K562 (cell line): ENCODE measurements around the gene GPR107. TPM values are rescaled to one million over a fixed set of nuclear protein-coding genes. Genes with fewer than 3 reads are reported as not detected.

ENCODE experiments used
- ATAC-seq: fragments of 200-7000 bp; cut with Tn5 transposase; 3 replicates; pipeline ENCODE4 v1.9.1; 2020; ENCODE audit warnings: moderate library complexity
- BruUV-seq: library from RNA; stranded (reverse); fragments of 400-500 nt; replicated peaks from 2 replicates; lab custom pipeline; 2021; lab: Mats Ljungman, UMichigan
- CTCF ChIA-PET: fragments of 300-600 bp; formaldehyde crosslinking; extraction: SDS; loops from one replicate; lab custom pipeline; 2021; ENCODE audit warnings: low intra/inter-chr PET ratio; lab: Yijun Ruan, JAX
- POLR2A ChIA-PET: fragments of 300-600, 350-650 bp; sonication (Branson Sonifier 250); formaldehyde crosslinking; extraction: SDS; loops from one replicate; lab custom pipeline; 2021; ENCODE audit warnings: antibody characterized with exemption, inconsistent platforms; lab: Yijun Ruan, JAX
- DNase-seq, 4 experiments: peaks; one replicate each; pipeline versions ENCODE4 v3.0.0 to v3.0.0-alpha.2; 2011 to 2018; ENCODE audit warnings: low spot score in 3 of 4, mixed read lengths in 3 of 4; ENCODE audit errors: extremely low read depth in 1 of 4
- FAIRE-seq: peaks from 2 replicates; lab custom pipeline; 2011; peaks lifted over from hg19 to GRCh38; lab: Jason Lieb, UNC
- H2AFZ ChIP-seq: 2 replicates; pipeline ENCODE4 v1.6.0; 2011; ENCODE audit warnings: low read depth, low read length, control low read depth, inconsistent platforms
- H3K27ac ChIP-seq: fragments of 200-600 bp; 3 replicates; pipeline ENCODE4 v1.8.0; 2011; ENCODE audit warnings: low read depth, mild to moderate bottlenecking, control low read depth, inconsistent platforms, low read length, moderate library complexity, mixed read lengths; ENCODE audit errors: extremely low read depth
- H3K27me3 ChIP-seq, 2 experiments: fragments of 300-600 bp in 1 of 2; 2 replicates in 1 of 2; 3 replicates in 1 of 2; pipeline versions ENCODE4 v1.6.0 to v1.8.0; 2011; ENCODE audit warnings: inconsistent platforms in 2 of 2, low read length in 2 of 2, mild to moderate bottlenecking in 1 of 2, mixed read lengths in 1 of 2, moderate library complexity in 1 of 2; ENCODE audit not compliant: control insufficient read depth in 2 of 2, insufficient read depth in 2 of 2
- H3K36me3 ChIP-seq: fragments of 300-600 bp; 3 replicates; pipeline ENCODE4 v1.8.0; 2011; ENCODE audit warnings: mild to moderate bottlenecking, low read length, inconsistent platforms; ENCODE audit not compliant: control insufficient read depth, insufficient read depth
- H3K4me1 ChIP-seq, 2 experiments: fragments of 200-600 bp in 1 of 2; replicated peaks in 1 of 2; 2 replicates in 1 of 2; 3 replicates in 1 of 2; pipeline versions ENCODE4 v1.5.1 to v1.8.0; 2011; ENCODE audit warnings: inconsistent platforms in 2 of 2, low read length in 2 of 2, mild to moderate bottlenecking in 1 of 2, mixed read lengths in 1 of 2, moderate library complexity in 1 of 2; ENCODE audit not compliant: control insufficient read depth in 2 of 2, insufficient read depth in 2 of 2
- H3K4me2 ChIP-seq: 2 replicates; pipeline ENCODE4 v1.6.1; 2011; ENCODE audit warnings: low read length, control low read depth, inconsistent platforms, mixed read lengths; ENCODE audit not compliant: insufficient read depth
- H3K4me3 ChIP-seq: fragments of 200-600 bp; sonication (generic), shearing (Covaris generic); 2 replicates; pipeline ENCODE4 v1.5.1; 2016; ENCODE audit warnings: control low read depth, inconsistent platforms
- H3K79me2 ChIP-seq: fragments of 200-600 bp; 3 replicates; pipeline ENCODE4 v1.8.0; 2011; ENCODE audit warnings: low read length, inconsistent platforms; ENCODE audit not compliant: control insufficient read depth, insufficient read depth
- H3K9ac ChIP-seq, 2 experiments: 2 replicates each; pipeline versions ENCODE4 v1.6.0 to v1.6.1; 2011; ENCODE audit warnings: low read depth in 2 of 2, low read length in 2 of 2, control low read depth in 1 of 2, inconsistent platforms in 1 of 2, mild to moderate bottlenecking in 1 of 2, mixed read lengths in 1 of 2; ENCODE audit not compliant: insufficient read depth in 1 of 2
- H3K9me1 ChIP-seq: one replicate; pipeline ENCODE4 v1.6.0; 2011; ENCODE audit warnings: inconsistent platforms, mild to moderate bottlenecking, low read length, moderate library complexity; ENCODE audit not compliant: control insufficient read depth, insufficient read depth
- H3K9me3 ChIP-seq: replicated peaks from 2 replicates; pipeline ENCODE4 v1.5.1; 2011; ENCODE audit warnings: low read depth, low read length, inconsistent platforms; ENCODE audit not compliant: control insufficient read depth, insufficient read depth
- H4K20me1 ChIP-seq: replicated peaks from 2 replicates; pipeline ENCODE4 v1.6.1; 2011; ENCODE audit warnings: low read length, inconsistent platforms, mixed read lengths; ENCODE audit not compliant: control insufficient read depth, insufficient read depth
- CBFB ChIP-seq: sonication (generic); formaldehyde crosslinking; IDR thresholded peaks from 2 replicates; pipeline ENCODE4 v1.4.0; 2020; ENCODE audit warnings: mild to moderate bottlenecking, missing genetic modification reagents
- CTCFL ChIP-seq: IDR thresholded peaks from 2 replicates; pipeline ENCODE4 v1.6.1; 2011; ENCODE audit warnings: borderline replicate concordance, low read depth, mild to moderate bottlenecking, moderate library complexity, low read length; ENCODE audit not compliant: insufficient read depth, poor library complexity, severe bottlenecking
- GABPB2 ChIP-seq: fragments of 250-450 bp; sonication (Bioruptor Pico); conservative IDR thresholded peaks from 2 replicates; pipeline ENCODE4 v1.5.1; 2021; ENCODE audit warnings: mild to moderate bottlenecking
- POLR3A ChIP-seq: IDR thresholded peaks from 2 replicates; pipeline ENCODE4 v1.6.1; 2011; ENCODE audit warnings: borderline replicate concordance, mild to moderate bottlenecking, moderate library complexity; ENCODE audit not compliant: insufficient read length, insufficient read depth; ENCODE audit errors: extremely low read depth
- ZNF253 ChIP-seq: fragments of 250-450 bp; sonication (Bioruptor Pico); conservative IDR thresholded peaks from 2 replicates; pipeline ENCODE4 v1.6.1; 2021; ENCODE audit warnings: mild to moderate bottlenecking
- ZNF696 ChIP-seq: fragments of 250-450 bp; sonication (Bioruptor Pico); conservative IDR thresholded peaks from 2 replicates; pipeline ENCODE4 v1.4.0; 2020; ENCODE audit warnings: mild to moderate bottlenecking, moderate library complexity
- WGBS: fragments of 100-300 bp; shearing (Covaris generic); methylation state at CpG from one replicate; pipeline ENCODE4 v1.1.6; 2016; ENCODE audit warnings: low coverage, mixed read lengths; ENCODE audit not compliant: insufficient coverage; ENCODE audit errors: missing lambda C conversion rate; 5-methylcytosine and 5-hydroxymethylcytosine counted together
- in situ Hi-C: fragments of 300-500 bp; cut with MboI; formaldehyde crosslinking; loops from 4 replicates; pipeline ENCODE4 v1.15.0; 2018; ENCODE audit warnings: inconsistent platforms, mixed read lengths
- intact Hi-C: fragments of 100-400 bp; cut with micrococcal nuclease; formaldehyde crosslinking; loops from 2 replicates; pipeline ENCODE4 v1.14.2; 2022
- polyA plus RNA-seq, 8 experiments: library from polyadenylated mRNA; depleted of rRNA in 4 of 8; stranded (reverse) in 5 of 8; unstranded in 3 of 8; fragments of >200 nt; fragmentation: Nextera tagmentation in 2 of 8; fragmentation: Illumina TruSeq in 1 of 8; extraction: Ambion mirVana in 2 of 8; extraction: Trizol in 1 of 8; gene quantifications; 2 replicates each; pipeline versions ENCODE4 v1.2.1 to v1.2.3, GENCODE V29; 2011 to 2014; ENCODE audit warnings: inconsistent platforms in 1 of 8, missing spikeins in 1 of 8
- total RNA-seq, 7 experiments: library from RNA; depleted of rRNA in 6 of 7; stranded (reverse); fragments of >200 nt in 6 of 7; fragmentation: Illumina TruSeq in 2 of 7; extraction: Trizol in 2 of 7; gene quantifications; 2 replicates each; pipeline versions ENCODE4 v1.2.1 to v1.2.3, GENCODE V29; 2011 to 2021; ENCODE audit warnings: low replicate concordance in 1 of 7

GPR107 gene
- total and polyA plus RNA-seq, 9 of the 15 experiments (the other 6 are each of a cell fraction or from before 2014, with no cell fraction given): 3.2 to 34.6 (median 14.4) TPM

- H2AFZ ChIP-seq: no peak overlapping the region
- no peak for DNase-seq
- no peaks in the 10 kb centered on the region for H3K9me1 ChIP-seq
- ChIA-PET CTCF (no interaction called here), POLR2A (interaction anchor here (1.0 to 1.8 kb wide), 3 partner anchors 10 to 225 kb away, joined by 3 to 6 read pairs (median 3); no protein-coding TSS in a partner anchor)
- no peaks in the 10 kb centered on the region for H4K20me1 ChIP-seq
- in situ Hi-C loops (no loop called here), intact Hi-C loops (no loop called here)
- no peak overlapping the region for H3K4me3 ChIP-seq
- no peak overlapping the region for H3K4me2 ChIP-seq
- peak; percentile 46 for FAIRE-seq
- peaks cover 5 to 7% of the 10 kb centered on the region in 2 experiments; a peak in 4 of 5 replicates for H3K4me1 ChIP-seq
- peaks cover 39% of the 10 kb centered on the region; the same call in 2 of the 3 replicates for H3K36me3 ChIP-seq
- H3K9ac ChIP-seq: peak overlapping the region in 1 of 2 experiments; percentile 20; a peak in 1 of 4 replicates
- no peaks in the 10 kb centered on the region for H3K27me3 ChIP-seq
- no peaks in the 10 kb centered on the region for H3K9me3 ChIP-seq
- no TSS peak for BruUV-seq
- H3K27ac ChIP-seq: no peak overlapping the region; the same call in 2 of the 3 replicates
- WGBS: 57% methylated on average over 11 of the region's 11 CpGs
- peak; percentile 36; the same call in 2 of the 3 replicates for ATAC-seq
- H3K79me2 ChIP-seq: no peaks in the 10 kb centered on the region
- TF ChIP-seq CTCFL: peak; percentile 10
- TF ChIP-seq ZNF253: no peak
- no peak for TF ChIP-seq ZNF696 (CRISPR knock-in tag)
- no peak for TF ChIP-seq CBFB (CRISPR knock-in tag)
- no peak for TF ChIP-seq GABPB2 (CRISPR knock-in tag)
- TF ChIP-seq POLR3A: no peak
These were observed 64.3 kb downstream of the GPR107 start for GRCh38 chr9:130117816-130118632.
